Right atrium auricular region (tissue), 2 donors: ENCODE data around the gene LHPP. TPM values are rescaled to one million over a fixed set of nuclear protein-coding genes. Genes with fewer than 3 reads are reported as not detected.

Experiments
- DNase-seq: peaks from one replicate; pipeline ENCODE4 v3.0.0-alpha.2; 2019; ENCODE audit warnings: low spot score
- H3K27ac ChIP-seq, 2 donors: fragments of 200-600 bp; sonication (generic); 1 replicate in 1 of 2; 2 replicates in 1 of 2; pipeline ENCODE4 v1.5.1; 2016 to 2019
- H3K27me3 ChIP-seq, 2 donors: fragments of 200-600 bp; sonication (generic); one replicate each; pipeline versions ENCODE4 v1.5.1 to v1.6.0; 2017 to 2019
- H3K36me3 ChIP-seq: fragments of 200-600 bp; sonication (generic); one replicate; pipeline ENCODE4 v1.5.1; 2016
- H3K4me1 ChIP-seq, 2 donors: fragments of 200-600 bp; sonication (generic); one replicate each; pipeline versions ENCODE4 v1.5.1 to v1.6.0; 2017 to 2019
- H3K4me3 ChIP-seq, 2 donors: fragments of 200-600 bp; sonication (generic); 1 replicate in 1 of 2; 2 replicates in 1 of 2; pipeline ENCODE4 v1.5.1; 2017 to 2019; ENCODE audit warnings: mild to moderate bottlenecking in 1 of 2, moderate library complexity in 1 of 2
- H3K9me3 ChIP-seq, 2 donors: fragments of 200-600 bp; sonication (generic); one replicate each; pipeline ENCODE4 v1.5.1; 2019
- total RNA-seq, 2 donors: library from RNA; depleted of rRNA; stranded (reverse); fragments of >200 nt; gene quantifications; one replicate each; pipeline ENCODE4 v1.1.0, GENCODE V29; 2016
- TF ChIP-seq, protein P1 (sequence below), 2 donors: fragments of 200-600 bp; sonication (generic); IDR thresholded peaks; one replicate each; pipeline ENCODE4 v1.5.1; 2019; ENCODE audit warnings: antibody characterized with exemption in 2 of 2

Gene LHPP
- total RNA-seq, 2 donors from 2014 or later: 10.3 to 23.7 TPM

DNA sequence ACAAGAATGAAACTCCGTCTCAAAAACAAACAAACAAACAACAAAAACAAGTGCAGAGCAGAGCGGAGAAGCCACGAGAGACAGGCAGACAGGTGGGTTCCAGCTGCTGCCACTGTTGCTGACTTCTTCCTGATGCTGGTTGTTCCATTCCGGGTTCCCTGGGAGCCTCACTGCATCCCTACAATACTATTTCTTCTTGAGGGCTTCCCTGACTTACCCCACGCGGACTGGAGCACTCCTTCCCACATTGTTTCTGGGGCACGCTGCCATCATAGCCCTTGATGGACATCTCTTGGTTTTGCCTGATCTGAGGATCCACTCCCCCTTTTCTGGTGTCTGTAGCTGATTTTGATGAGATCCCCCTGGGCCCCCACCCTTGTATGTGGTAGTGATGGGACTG is 6.2 kb upstream of the LHPP start:
- Histone ChIP-seq H3K27ac (no peak overlapping the region), H3K4me1 (no peaks in the 10 kb centered on the region), H3K36me3 (no peaks in the 10 kb centered on the region), H3K27me3 (peaks cover 0 to 5% of the 10 kb centered on the region in 2 donors), H3K9me3 (no peaks in the 10 kb centered on the region), H3K4me3 (no peak overlapping the region)
- DNase-seq: no peak
- TF ChIP-seq, protein P1, sequence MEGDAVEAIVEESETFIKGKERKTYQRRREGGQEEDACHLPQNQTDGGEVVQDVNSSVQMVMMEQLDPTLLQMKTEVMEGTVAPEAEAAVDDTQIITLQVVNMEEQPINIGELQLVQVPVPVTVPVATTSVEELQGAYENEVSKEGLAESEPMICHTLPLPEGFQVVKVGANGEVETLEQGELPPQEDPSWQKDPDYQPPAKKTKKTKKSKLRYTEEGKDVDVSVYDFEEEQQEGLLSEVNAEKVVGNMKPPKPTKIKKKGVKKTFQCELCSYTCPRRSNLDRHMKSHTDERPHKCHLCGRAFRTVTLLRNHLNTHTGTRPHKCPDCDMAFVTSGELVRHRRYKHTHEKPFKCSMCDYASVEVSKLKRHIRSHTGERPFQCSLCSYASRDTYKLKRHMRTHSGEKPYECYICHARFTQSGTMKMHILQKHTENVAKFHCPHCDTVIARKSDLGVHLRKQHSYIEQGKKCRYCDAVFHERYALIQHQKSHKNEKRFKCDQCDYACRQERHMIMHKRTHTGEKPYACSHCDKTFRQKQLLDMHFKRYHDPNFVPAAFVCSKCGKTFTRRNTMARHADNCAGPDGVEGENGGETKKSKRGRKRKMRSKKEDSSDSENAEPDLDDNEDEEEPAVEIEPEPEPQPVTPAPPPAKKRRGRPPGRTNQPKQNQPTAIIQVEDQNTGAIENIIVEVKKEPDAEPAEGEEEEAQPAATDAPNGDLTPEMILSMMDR (IDR thresholded peaks at IDR 0.05): no peak

DNA sequence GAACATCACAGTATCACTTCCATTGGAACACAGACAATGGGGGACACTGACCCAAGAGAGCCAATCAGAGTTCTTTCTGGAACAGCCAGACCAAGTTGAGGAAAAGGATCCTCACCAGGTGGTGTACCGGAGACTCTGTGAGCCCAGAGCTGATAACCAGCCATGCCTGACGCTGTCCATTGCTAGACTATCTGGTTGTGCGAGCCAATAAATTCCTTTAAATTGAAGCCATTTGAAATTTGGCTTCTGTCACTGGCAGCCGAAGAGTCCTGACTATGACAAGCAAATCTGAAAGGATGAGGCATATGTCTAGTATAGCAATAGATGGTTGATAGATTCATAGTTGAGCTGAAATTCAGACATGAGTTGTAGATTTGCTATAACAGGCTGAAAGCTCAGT is 3.1 kb upstream of the LHPP start:
- H3K27ac ChIP-seq: no peak overlapping the region
- H3K36me3 ChIP-seq: no peaks in the 10 kb centered on the region
- TF ChIP-seq, protein P1 (IDR thresholded peaks at IDR 0.05): no peak
- no peak overlapping the region for H3K4me3 ChIP-seq
- peaks cover 0 to 10% of the 10 kb centered on the region in 2 donors for H3K4me1 ChIP-seq
- H3K9me3 ChIP-seq: no peaks in the 10 kb centered on the region
- no peaks in the 10 kb centered on the region for H3K27me3 ChIP-seq
- DNase-seq: no peak

DNA sequence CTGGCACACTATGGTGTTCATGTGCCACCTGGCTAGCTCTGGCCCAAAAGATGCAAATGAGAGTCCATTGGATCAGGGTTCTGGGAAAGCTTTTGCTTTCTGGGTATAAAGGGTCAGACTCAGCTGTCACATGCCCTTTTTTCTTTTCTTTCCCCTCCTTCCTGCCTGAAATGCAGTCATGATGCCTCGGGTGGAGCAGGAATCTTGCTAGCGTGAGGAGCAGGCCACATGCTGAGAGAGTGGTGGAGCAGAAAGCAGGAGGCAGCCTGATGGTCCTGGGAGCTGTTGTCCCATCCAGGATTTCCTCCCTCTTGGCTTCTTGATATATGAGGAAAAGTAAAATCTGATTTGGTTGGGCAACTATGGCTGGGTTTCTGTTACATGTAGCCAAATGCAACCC is 2.7 kb upstream of the LHPP start:
- peaks cover 0 to 10% of the 10 kb centered on the region in 2 donors for H3K4me1 ChIP-seq

DNA sequence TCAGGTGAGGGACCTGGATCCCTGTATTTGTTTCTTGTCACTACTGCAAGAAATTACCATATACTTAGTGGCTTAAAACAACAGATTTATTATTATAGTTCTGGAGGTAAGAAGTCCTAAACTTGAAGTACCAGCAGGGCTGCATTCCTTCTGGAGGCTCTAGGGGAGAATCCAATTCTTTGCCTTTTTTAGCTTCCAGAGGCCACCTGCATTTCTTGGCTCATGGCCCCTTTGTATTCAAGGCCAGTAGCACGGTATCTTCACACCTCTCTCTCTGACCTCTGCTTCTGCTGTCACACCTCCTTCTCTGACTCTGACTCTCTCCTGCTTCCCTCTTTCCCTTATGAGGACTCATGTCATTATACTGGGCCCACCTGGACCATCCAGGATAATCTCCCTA is 2.2 kb upstream of the LHPP start:
- no peaks in the 10 kb centered on the region for H3K36me3 ChIP-seq
- DNase-seq: no peak
- no peak overlapping the region for H3K4me3 ChIP-seq
- no peak overlapping the region for H3K27ac ChIP-seq
- TF ChIP-seq, protein P1 (IDR thresholded peaks at IDR 0.05): no peak
- H3K27me3 ChIP-seq: no peaks in the 10 kb centered on the region
- no peaks in the 10 kb centered on the region for H3K9me3 ChIP-seq
- H3K4me1 ChIP-seq: peaks cover 0 to 15% of the 10 kb centered on the region in 2 donors

More for the DNA sequence above, 2.7 kb upstream of the LHPP start:
- Histone ChIP-seq H3K4me3 (no peak overlapping the region), H3K27me3 (no peaks in the 10 kb centered on the region), H3K36me3 (no peaks in the 10 kb centered on the region), H3K27ac (no peak overlapping the region), H3K9me3 (no peaks in the 10 kb centered on the region)
- DNase-seq: no peak
- TF ChIP-seq, protein P1 (IDR thresholded peaks at IDR 0.05): no peak

DNA sequence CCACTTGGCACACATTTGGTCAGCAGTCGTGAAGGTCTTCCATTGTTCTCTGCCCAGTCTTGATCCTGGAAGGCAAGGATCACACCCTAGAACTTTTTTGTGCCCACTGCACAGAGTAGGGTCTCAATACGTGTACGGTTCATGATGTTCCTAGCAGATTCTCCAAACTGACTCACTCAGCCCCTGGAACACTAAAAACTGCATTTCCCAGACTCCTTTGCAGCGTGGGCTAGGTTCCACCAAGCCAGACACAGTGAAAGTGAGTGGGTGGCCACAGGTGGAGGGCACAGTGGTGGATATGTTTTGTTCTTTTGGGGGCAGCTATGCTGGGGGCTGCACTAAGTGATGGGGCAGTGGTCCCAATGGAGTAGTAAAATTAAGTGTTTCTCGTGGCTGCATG is 1.5 kb upstream of the LHPP start:
- no peaks in the 10 kb centered on the region for H3K36me3 ChIP-seq
- H3K4me1 ChIP-seq: peaks cover 0 to 22% of the 10 kb centered on the region in 2 donors
- no peaks in the 10 kb centered on the region for H3K27me3 ChIP-seq
- no peak overlapping the region for H3K4me3 ChIP-seq
- TF ChIP-seq, protein P1 (IDR thresholded peaks at IDR 0.05): no peak
- no peak for DNase-seq
- H3K27ac ChIP-seq: no peak overlapping the region
- H3K9me3 ChIP-seq: no peaks in the 10 kb centered on the region

DNA sequence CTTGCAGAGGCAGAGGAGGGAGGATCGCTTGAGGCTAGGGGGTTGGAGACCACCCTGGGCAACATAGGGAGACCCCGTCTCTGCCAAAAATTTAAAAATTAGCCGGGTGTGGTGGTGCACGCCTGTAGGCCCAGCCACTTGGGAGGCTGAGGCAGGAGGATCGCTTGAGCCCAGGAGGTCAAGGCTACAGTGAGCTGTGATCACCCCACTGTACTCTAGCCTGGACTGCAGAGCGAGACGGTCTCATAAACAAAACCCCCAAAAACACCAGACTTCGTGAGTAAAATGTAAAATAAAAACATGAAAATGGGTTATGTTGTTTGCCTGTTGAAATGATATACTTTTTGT is 699 bp downstream of the LHPP start:
- Histone ChIP-seq H3K27me3 (no peaks in the 10 kb centered on the region), H3K36me3 (no peaks in the 10 kb centered on the region), H3K4me3 (peak overlapping the region; percentile 68 to 71), H3K9me3 (no peaks in the 10 kb centered on the region), H3K4me1 (peaks cover 0 to 22% of the 10 kb centered on the region in 2 donors), H3K27ac (peak overlapping the region; percentile 82 to 90)
- TF ChIP-seq, protein P1 (IDR thresholded peaks at IDR 0.05): no peak
- no peak for DNase-seq
